Superior temporal gyrus (tissue), 1 donor: ENCODE data around the gene REEP3.

ENCODE experiments used
- DNase-seq: peaks from one replicate; pipeline ENCODE4 v3.0.0-alpha.2; 2016; ENCODE audit errors: extremely low spot score

The REEP3 gene

GRCh38 chr10:63506554-63506953, 14.6 kb upstream of the REEP3 start:
- DNase-seq = no peak

- DNase-seq = peak; percentile 19
These were observed 6.0 kb upstream of the REEP3 start for GRCh38 chr10:63515002-63515763.

- DNase-seq = no peak
These were observed 5.0 kb upstream of the REEP3 start for GRCh38 chr10:63516207-63516606.

- no peak for DNase-seq
These were observed 2.4 kb upstream of the REEP3 start for GRCh38 chr10:63518690-63519288.

- peak; percentile 85 for DNase-seq
These were observed 445 bp downstream of the REEP3 start for GRCh38 chr10:63521416-63522276.

- peak; percentile 81 for DNase-seq
These were observed 1.1 kb downstream of the REEP3 start for GRCh38 chr10:63522277-63522687.

- peak; percentile 46 for DNase-seq
These were observed 1.8 kb downstream of the REEP3 start for GRCh38 chr10:63522995-63523394.

- DNase-seq = no peak
These were observed 3.8 kb downstream of the REEP3 start for GRCh38 chr10:63525021-63525420.

GRCh38 chr10:63527401-63527800, 6.2 kb downstream of the REEP3 start:
- no peak for DNase-seq

- DNase-seq = no peak
These were observed 7.0 kb downstream of the REEP3 start for GRCh38 chr10:63528084-63528744.

- peak; percentile 54 for DNase-seq
These were observed 9.2 kb downstream of the REEP3 start for GRCh38 chr10:63530409-63530808.

GRCh38 chr10:63534723-63535122, 13.5 kb downstream of the REEP3 start:
- no peak for DNase-seq

GRCh38 chr10:63536698-63537097, 15.5 kb downstream of the REEP3 start:
- DNase-seq = no peak

GRCh38 chr10:63537536-63537935, 16.3 kb downstream of the REEP3 start:
- no peak for DNase-seq

- no peak for DNase-seq
These were observed 18.2 kb downstream of the REEP3 start for GRCh38 chr10:63539377-63539776.

- DNase-seq = no peak
These were observed 18.8 kb downstream of the REEP3 start for GRCh38 chr10:63539994-63540393.

- DNase-seq = no peak
These were observed 21.8 kb downstream of the REEP3 start for GRCh38 chr10:63542835-63543575.

- no peak for DNase-seq
These were observed 22.4 kb downstream of the REEP3 start for GRCh38 chr10:63543576-63543962.

GRCh38 chr10:63544418-63544817, 23.2 kb downstream of the REEP3 start:
- DNase-seq = no peak

- DNase-seq = peak; percentile 74
These were observed 26.6 kb downstream of the REEP3 start for GRCh38 chr10:63547628-63548360.

GRCh38 chr10:63548860-63549259, 27.7 kb downstream of the REEP3 start:
- no peak for DNase-seq
